ENCODE data around the gene HMOX1. TPM values are rescaled to one million over a fixed set of nuclear protein-coding genes. Genes with fewer than 3 reads are reported as not detected.

HMOX1 gene, protein sequence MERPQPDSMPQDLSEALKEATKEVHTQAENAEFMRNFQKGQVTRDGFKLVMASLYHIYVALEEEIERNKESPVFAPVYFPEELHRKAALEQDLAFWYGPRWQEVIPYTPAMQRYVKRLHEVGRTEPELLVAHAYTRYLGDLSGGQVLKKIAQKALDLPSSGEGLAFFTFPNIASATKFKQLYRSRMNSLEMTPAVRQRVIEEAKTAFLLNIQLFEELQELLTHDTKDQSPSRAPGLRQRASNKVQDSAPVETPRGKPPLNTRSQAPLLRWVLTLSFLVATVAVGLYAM
- total RNA-seq: 2.8 and 11.0 TPM in 2 replicates

DNA sequence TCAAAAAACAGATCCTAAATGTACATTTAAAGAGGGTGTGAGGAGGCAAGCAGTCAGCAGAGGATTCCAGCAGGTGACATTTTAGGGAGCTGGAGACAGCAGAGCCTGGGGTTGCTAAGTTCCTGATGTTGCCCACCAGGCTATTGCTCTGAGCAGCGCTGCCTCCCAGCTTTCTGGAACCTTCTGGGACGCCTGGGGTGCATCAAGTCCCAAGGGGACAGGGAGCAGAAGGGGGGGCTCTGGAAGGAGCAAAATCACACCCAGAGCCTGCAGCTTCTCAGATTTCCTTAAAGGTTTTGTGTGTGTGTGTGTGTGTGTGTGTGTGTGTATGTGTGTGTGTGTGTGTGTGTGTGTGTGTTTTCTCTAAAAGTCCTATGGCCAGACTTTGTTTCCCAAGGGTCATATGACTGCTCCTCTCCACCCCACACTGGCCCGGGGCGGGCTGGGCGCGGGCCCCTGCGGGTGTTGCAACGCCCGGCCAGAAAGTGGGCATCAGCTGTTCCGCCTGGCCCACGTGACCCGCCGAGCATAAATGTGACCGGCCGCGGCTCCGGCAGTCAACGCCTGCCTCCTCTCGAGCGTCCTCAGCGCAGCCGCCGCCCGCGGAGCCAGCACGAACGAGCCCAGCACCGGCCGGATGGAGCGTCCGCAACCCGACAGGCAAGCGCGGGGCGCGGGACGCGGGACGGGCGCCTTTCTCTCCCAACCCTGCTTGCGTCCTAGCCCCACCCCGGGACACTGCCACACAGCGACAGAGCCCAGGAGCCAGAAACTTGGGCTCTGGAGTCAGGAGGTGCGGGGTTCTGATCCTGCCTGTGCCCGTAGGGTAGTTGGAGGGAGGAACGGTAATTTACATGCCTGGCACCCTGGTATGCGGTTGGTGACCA is at the start of gene HMOX1:
HMOX1 (plus strand) TSS at position 560 of the 887 bp plus-strand sequence; CDS start at position 638, 78 bp downstream.

DNA sequence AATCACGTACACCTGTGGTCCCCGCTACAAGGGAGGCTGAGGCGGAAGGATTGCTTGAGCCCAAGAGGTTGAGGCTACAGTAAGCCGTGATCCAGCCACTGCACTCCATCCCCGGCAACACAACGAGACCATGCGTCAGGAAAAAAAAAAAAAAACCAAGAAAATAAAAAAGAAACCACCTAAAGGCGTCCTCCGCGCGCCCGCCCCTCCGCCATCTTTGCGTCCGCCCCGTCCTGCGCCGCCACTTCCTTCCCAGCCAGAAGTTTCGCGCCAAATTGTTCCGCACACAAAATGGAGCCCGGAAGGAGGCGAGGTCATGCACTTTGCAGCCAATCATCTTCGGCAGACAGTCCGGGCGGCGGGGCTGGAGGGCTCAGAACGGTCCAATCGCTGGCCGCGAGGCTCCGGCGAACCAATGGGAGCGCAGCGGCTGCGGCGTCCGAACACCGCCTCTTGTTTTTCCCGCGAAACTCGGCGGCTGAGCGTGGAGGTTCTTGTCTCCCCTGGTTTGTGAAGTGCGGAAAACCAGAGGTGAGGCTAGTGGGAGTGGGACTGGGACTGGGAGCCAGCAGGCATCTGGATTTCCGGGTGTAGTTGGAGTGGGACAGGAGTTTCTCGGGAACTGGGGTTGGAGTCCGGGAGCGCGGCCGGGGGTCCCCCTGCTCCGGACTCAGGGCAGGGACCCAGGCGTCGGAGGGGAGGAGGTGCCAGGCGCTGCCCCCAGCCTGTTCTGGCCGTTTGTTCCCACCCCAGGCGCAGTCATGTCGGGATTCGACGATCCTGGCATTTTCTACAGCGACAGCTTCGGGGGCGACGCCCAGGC is 19.0 kb downstream of the HMOX1 start, which contains the start of gene MCM5:
MCM5 (plus strand) TSS at position 463 of the 823 bp plus-strand sequence; CDS start at position 762, 299 bp downstream.

Other genes with a start within 250 kb of the HMOX1 start
- 10.4 and 15.3 TPM in 2 replicates for gene HMGXB4, start 123.6 kb upstream of the HMOX1 start, total RNA-seq
- 20.9 and 50.5 TPM in 2 replicates for gene TOM1, start 81.2 kb upstream of the HMOX1 start, total RNA-seq
- gene MCM5, start 19.0 kb downstream of the HMOX1 start, total RNA-seq: 19.6 and 105 TPM in 2 replicates
- gene RASD2, start 159.7 kb downstream of the HMOX1 start, total RNA-seq: under 0.01 and 0.13 TPM in 2 replicates
- gene MB, start 236.2 kb downstream of the HMOX1 start, total RNA-seq: not detected in 2 replicates